Neural cell (in vitro differentiated cells): Measurements from ENCODE around the gene EPS8. TPM values are rescaled to one million over a fixed set of nuclear protein-coding genes. Genes with fewer than 3 reads are reported as not detected.

ENCODE experiments used
- H2AFZ ChIP-seq: fragments of 200-600, 300-800 bp; sonication (generic), shearing (Covaris generic); 2 replicates; pipeline ENCODE4 v1.6.0; 2014; ENCODE audit warnings: low read depth, mild to moderate bottlenecking, antibody characterized with exemption, low read length, moderate library complexity
- H3F3A ChIP-seq: fragments of 200-600 bp; shearing (Covaris generic); 2 replicates; pipeline ENCODE4 v1.6.1; 2016; ENCODE audit warnings: mild to moderate bottlenecking, moderate library complexity, mixed read lengths, antibody characterized with exemption, low read length; ENCODE audit not compliant: insufficient read depth, poor library complexity, severe bottlenecking
- H3K27ac ChIP-seq: fragments of 200-600, 300-800 bp; sonication (generic), shearing (Covaris generic); 2 replicates; pipeline ENCODE4 v1.5.1; 2014; ENCODE audit warnings: mild to moderate bottlenecking, low read length, moderate library complexity
- H3K27me3 ChIP-seq: fragments of 300-800, 200-600 bp; sonication (generic), shearing (Covaris generic); 2 replicates; pipeline ENCODE4 v1.6.0; 2014; ENCODE audit warnings: mild to moderate bottlenecking, low read depth, low read length, moderate library complexity; ENCODE audit not compliant: insufficient read depth
- H3K36me3 ChIP-seq: fragments of 300-800, 200-600 bp; sonication (generic), shearing (Covaris generic); 2 replicates; pipeline ENCODE4 v1.5.1; 2014; ENCODE audit warnings: mild to moderate bottlenecking, antibody characterized with exemption, low read length, moderate library complexity; ENCODE audit not compliant: insufficient read depth
- H3K4me2 ChIP-seq: fragments of 300-800, 200-600 bp; sonication (generic), shearing (Covaris generic); 2 replicates; pipeline ENCODE4 v1.6.0; 2014; ENCODE audit warnings: mild to moderate bottlenecking, low read length
- H3K4me3 ChIP-seq: fragments of 300-800, 200-600 bp; sonication (generic), shearing (Covaris generic); 2 replicates; pipeline ENCODE4 v1.5.1; 2014; ENCODE audit warnings: mild to moderate bottlenecking, low read length, moderate library complexity
- H3K79me2 ChIP-seq: fragments of 200-600 bp; shearing (Covaris generic); replicated peaks from 2 replicates; pipeline ENCODE4 v1.6.0; 2014; ENCODE audit warnings: mild to moderate bottlenecking, low read length, moderate library complexity; ENCODE audit not compliant: insufficient read depth
- H3K9ac ChIP-seq: fragments of 300-800, 200-600 bp; sonication (generic), shearing (Covaris generic); 2 replicates; pipeline ENCODE4 v1.6.1; 2016; ENCODE audit warnings: mild to moderate bottlenecking, low read length, mixed read lengths
- H3K9me2 ChIP-seq: fragments of 200-600 bp; shearing (Covaris generic); 2 replicates; pipeline ENCODE4 v1.6.1; 2016; ENCODE audit warnings: mild to moderate bottlenecking, low read length, mixed read lengths; ENCODE audit not compliant: insufficient read depth
- H3K9me3 ChIP-seq: fragments of 200-600, 300-800 bp; sonication (generic), shearing (Covaris generic); 2 replicates; pipeline ENCODE4 v1.6.1; 2016; ENCODE audit warnings: mild to moderate bottlenecking, mixed run types, low read length, moderate library complexity, mixed read lengths
- H4K20me1 ChIP-seq: fragments of 200-600 bp; shearing (Covaris generic); 2 replicates; pipeline ENCODE4 v1.6.1; 2016; ENCODE audit warnings: mild to moderate bottlenecking, mixed run types; ENCODE audit not compliant: insufficient read depth
- EP300 ChIP-seq: fragments of 450-650 bp; conservative IDR thresholded peaks from 2 replicates; pipeline ENCODE4 v1.6.1; 2014; ENCODE audit warnings: antibody characterized with exemption, mild to moderate bottlenecking, moderate library complexity; ENCODE audit not compliant: poor library complexity, severe bottlenecking
- EZH2 ChIP-seq: fragments of 200-600, 300-800 bp; shearing (Covaris generic), sonication (generic); IDR thresholded peaks from 2 replicates; pipeline ENCODE4 v1.6.1; 2014; ENCODE audit warnings: antibody characterized with exemption, low read length, borderline replicate concordance, mild to moderate bottlenecking; ENCODE audit not compliant: insufficient read depth, poor library complexity, severe bottlenecking
- MXI1 ChIP-seq: fragments of 450-650 bp; conservative IDR thresholded peaks from 2 replicates; pipeline ENCODE4 v1.6.1; 2014; ENCODE audit warnings: antibody characterized with exemption, mild to moderate bottlenecking; ENCODE audit not compliant: poor library complexity, severe bottlenecking
- POLR2AphosphoS5 ChIP-seq: IDR thresholded peaks from 2 replicates; pipeline ENCODE4 v1.6.1; 2012
- RAD21 ChIP-seq: fragments of 450-650 bp; conservative IDR thresholded peaks from 2 replicates; pipeline ENCODE4 v1.6.1; 2014; ENCODE audit warnings: antibody characterized with exemption, mild to moderate bottlenecking, moderate library complexity
- SMC3 ChIP-seq: fragments of 450-650 bp; conservative IDR thresholded peaks from 2 replicates; pipeline ENCODE4 v1.6.1; 2014; ENCODE audit warnings: antibody characterized with exemption, mild to moderate bottlenecking, moderate library complexity; ENCODE audit not compliant: poor library complexity
- TAF1 ChIP-seq: IDR thresholded peaks from 2 replicates; pipeline ENCODE4 v1.6.1; 2012; ENCODE audit warnings: low read depth
- polyA plus RNA-seq: library from polyadenylated mRNA; depleted of rRNA; stranded (reverse); fragments of >200 nt; gene quantifications from 2 replicates; pipeline ENCODE4 v1.2.3, GENCODE V29; 2014
- TF ChIP-seq, protein P1 (sequence below): IDR thresholded peaks from 2 replicates; pipeline ENCODE4 v1.6.1; 2012; ENCODE audit warnings: borderline replicate concordance
- TF ChIP-seq, protein P2 (sequence below): fragments of 450-650 bp; IDR thresholded peaks from 2 replicates; pipeline ENCODE4 v1.5.1; 2014; ENCODE audit warnings: antibody characterized with exemption, mild to moderate bottlenecking, moderate library complexity; ENCODE audit not compliant: poor library complexity, severe bottlenecking

The EPS8 gene
- polyA plus RNA-seq, 1 donor from 2014 or later = 12.2 TPM

- TF ChIP-seq TAF1 = no peak
- H3K4me2 ChIP-seq = no peak overlapping the region
- no peaks in the 10 kb centered on the region for H3K27me3 ChIP-seq
- H3F3A ChIP-seq = no peaks in the 10 kb centered on the region
- H3K4me3 ChIP-seq = no peak overlapping the region
- H3K36me3 ChIP-seq = no peaks in the 10 kb centered on the region
- no peaks in the 10 kb centered on the region for H3K9me2 ChIP-seq
- no peaks in the 10 kb centered on the region for H3K9me3 ChIP-seq
- H3K27ac ChIP-seq = no peak overlapping the region
- H4K20me1 ChIP-seq = no peaks in the 10 kb centered on the region
- H2AFZ ChIP-seq = no peak overlapping the region
- no peak overlapping the region for H3K9ac ChIP-seq
- H3K79me2 ChIP-seq = no peaks in the 10 kb centered on the region
These were observed 8.6 kb upstream of the EPS8 start for GRCh38 chr12:15797818-15798217.

- Histone ChIP-seq H3K4me2 (no peak overlapping the region), H3K27ac (no peak overlapping the region)
These were observed 7.4 kb upstream of the EPS8 start for GRCh38 chr12:15796493-15797141.

More at GRCh38 chr12:15796493-15797141, 7.4 kb upstream of the EPS8 start:
- Histone ChIP-seq H3K79me2 (no peaks in the 10 kb centered on the region), H3F3A (no peaks in the 10 kb centered on the region), H3K9me2 (no peaks in the 10 kb centered on the region), H3K9ac (no peak overlapping the region), H3K9me3 (no peaks in the 10 kb centered on the region), H3K36me3 (no peaks in the 10 kb centered on the region), H3K4me3 (no peak overlapping the region), H3K27me3 (no peaks in the 10 kb centered on the region), H4K20me1 (no peaks in the 10 kb centered on the region), H2AFZ (no peak overlapping the region)
- no peak for TF ChIP-seq SMC3
- TF ChIP-seq, protein P1, sequence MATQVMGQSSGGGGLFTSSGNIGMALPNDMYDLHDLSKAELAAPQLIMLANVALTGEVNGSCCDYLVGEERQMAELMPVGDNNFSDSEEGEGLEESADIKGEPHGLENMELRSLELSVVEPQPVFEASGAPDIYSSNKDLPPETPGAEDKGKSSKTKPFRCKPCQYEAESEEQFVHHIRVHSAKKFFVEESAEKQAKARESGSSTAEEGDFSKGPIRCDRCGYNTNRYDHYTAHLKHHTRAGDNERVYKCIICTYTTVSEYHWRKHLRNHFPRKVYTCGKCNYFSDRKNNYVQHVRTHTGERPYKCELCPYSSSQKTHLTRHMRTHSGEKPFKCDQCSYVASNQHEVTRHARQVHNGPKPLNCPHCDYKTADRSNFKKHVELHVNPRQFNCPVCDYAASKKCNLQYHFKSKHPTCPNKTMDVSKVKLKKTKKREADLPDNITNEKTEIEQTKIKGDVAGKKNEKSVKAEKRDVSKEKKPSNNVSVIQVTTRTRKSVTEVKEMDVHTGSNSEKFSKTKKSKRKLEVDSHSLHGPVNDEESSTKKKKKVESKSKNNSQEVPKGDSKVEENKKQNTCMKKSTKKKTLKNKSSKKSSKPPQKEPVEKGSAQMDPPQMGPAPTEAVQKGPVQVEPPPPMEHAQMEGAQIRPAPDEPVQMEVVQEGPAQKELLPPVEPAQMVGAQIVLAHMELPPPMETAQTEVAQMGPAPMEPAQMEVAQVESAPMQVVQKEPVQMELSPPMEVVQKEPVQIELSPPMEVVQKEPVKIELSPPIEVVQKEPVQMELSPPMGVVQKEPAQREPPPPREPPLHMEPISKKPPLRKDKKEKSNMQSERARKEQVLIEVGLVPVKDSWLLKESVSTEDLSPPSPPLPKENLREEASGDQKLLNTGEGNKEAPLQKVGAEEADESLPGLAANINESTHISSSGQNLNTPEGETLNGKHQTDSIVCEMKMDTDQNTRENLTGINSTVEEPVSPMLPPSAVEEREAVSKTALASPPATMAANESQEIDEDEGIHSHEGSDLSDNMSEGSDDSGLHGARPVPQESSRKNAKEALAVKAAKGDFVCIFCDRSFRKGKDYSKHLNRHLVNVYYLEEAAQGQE = no peak
- TF ChIP-seq POLR2AphosphoS5 = no peak
- TF ChIP-seq RAD21 = no peak
- TF ChIP-seq, protein P2, sequence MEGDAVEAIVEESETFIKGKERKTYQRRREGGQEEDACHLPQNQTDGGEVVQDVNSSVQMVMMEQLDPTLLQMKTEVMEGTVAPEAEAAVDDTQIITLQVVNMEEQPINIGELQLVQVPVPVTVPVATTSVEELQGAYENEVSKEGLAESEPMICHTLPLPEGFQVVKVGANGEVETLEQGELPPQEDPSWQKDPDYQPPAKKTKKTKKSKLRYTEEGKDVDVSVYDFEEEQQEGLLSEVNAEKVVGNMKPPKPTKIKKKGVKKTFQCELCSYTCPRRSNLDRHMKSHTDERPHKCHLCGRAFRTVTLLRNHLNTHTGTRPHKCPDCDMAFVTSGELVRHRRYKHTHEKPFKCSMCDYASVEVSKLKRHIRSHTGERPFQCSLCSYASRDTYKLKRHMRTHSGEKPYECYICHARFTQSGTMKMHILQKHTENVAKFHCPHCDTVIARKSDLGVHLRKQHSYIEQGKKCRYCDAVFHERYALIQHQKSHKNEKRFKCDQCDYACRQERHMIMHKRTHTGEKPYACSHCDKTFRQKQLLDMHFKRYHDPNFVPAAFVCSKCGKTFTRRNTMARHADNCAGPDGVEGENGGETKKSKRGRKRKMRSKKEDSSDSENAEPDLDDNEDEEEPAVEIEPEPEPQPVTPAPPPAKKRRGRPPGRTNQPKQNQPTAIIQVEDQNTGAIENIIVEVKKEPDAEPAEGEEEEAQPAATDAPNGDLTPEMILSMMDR = no peak
- no peak for TF ChIP-seq EP300
- no peak for TF ChIP-seq MXI1
- TF ChIP-seq EZH2 = no peak
- no peak for TF ChIP-seq TAF1
